Mesodermal cell (in vitro differentiated cells): ENCODE data around the gene RNASEL.
"Not testable (repeated sequence)": the region's sequence is repeated elsewhere in the genome, so short reads cannot be mapped to it uniquely, and the experiment has no call there.

Experiments used
- H3K27ac ChIP-seq: 2 replicates; pipeline ENCODE4 v1.7.0; 2013; ENCODE audit warnings: mild to moderate bottlenecking, low read depth, low read length, moderate library complexity; ENCODE audit not compliant: severe bottlenecking
- H3K36me3 ChIP-seq: 2 replicates; pipeline ENCODE4 v1.7.1; 2013; ENCODE audit warnings: mild to moderate bottlenecking, low read length, moderate library complexity; ENCODE audit not compliant: control insufficient read depth, insufficient read depth
- H3K4me1 ChIP-seq: one replicate; pipeline ENCODE4 v1.7.1; 2013; ENCODE audit warnings: mild to moderate bottlenecking, low read length; ENCODE audit not compliant: insufficient read depth, control insufficient read depth, poor library complexity, severe bottlenecking
- H3K4me3 ChIP-seq: 2 replicates; pipeline ENCODE4 v1.7.0; 2013; ENCODE audit warnings: low read length, control low read depth, mild to moderate bottlenecking; ENCODE audit not compliant: insufficient read depth, poor library complexity, severe bottlenecking; ENCODE audit errors: extremely low read depth
- H3K9me3 ChIP-seq: 2 replicates; pipeline ENCODE4 v1.7.1; 2013; ENCODE audit warnings: mild to moderate bottlenecking, low read length, moderate library complexity; ENCODE audit not compliant: control insufficient read depth
- WGBS, 2 experiments: methylation state at CpG; one replicate each; pipeline ENCODE4 v1.1.5; 2013; ENCODE audit warnings: missing lambda C conversion rate in 2 of 2; ENCODE audit not compliant: insufficient coverage in 2 of 2; 5-methylcytosine and 5-hydroxymethylcytosine counted together

RNASEL gene

DNA sequence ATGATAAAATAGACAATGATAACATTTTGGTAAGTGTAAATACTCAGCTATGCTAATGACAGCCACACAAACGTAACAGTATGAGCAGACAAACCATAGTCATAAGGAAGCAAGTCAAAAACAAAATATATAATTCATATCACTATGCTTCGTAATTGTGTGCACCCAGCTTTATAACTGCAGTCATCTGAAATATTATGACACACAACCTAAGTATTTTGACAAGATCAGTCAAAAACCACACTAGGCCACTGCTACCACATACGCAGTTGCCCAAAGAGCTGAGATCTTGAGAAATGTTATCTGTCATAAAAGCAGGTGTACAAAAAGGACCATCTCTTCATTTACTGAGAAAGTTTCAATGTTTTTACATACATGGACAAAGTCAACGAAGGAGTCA, 26.0 kb downstream of the RNASEL start:
- WGBS, 2 experiments = 88 to 94% methylated on average over 2 of the region's 4 CpGs
- H3K36me3 ChIP-seq = no peaks in the 10 kb centered on the region
- H3K27ac ChIP-seq = no peak overlapping the region
- no peak overlapping the region for H3K4me3 ChIP-seq
- no peaks in the 10 kb centered on the region for H3K4me1 ChIP-seq
- H3K9me3 ChIP-seq = no peaks in the 10 kb centered on the region

DNA sequence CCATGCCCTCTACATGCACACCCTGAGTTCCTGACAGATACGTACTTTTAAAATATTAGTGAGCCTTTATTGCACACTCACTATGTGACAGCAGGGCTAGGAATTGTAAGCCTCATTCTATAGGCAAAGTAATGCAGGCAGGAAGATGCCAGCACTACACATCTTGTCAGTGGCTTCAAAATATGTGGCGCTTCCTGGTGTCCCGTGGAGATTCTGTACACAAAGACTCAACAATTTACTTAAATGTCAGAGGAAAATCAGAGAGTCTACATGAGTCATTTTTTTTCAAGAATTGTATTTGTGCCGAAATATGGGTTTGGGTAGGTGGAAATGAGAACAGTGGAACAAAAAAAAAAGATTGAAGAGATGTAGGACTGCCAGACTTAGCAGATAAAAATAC, 27.6 kb downstream of the RNASEL start:
- no peak overlapping the region for H3K27ac ChIP-seq
- no peak overlapping the region for H3K4me3 ChIP-seq
- WGBS, 2 experiments = 85 to 100% methylated on average over 2 of the region's 4 CpGs
- H3K4me1 ChIP-seq = no peaks in the 10 kb centered on the region
- H3K9me3 ChIP-seq = no peaks in the 10 kb centered on the region
- no peaks in the 10 kb centered on the region for H3K36me3 ChIP-seq

DNA sequence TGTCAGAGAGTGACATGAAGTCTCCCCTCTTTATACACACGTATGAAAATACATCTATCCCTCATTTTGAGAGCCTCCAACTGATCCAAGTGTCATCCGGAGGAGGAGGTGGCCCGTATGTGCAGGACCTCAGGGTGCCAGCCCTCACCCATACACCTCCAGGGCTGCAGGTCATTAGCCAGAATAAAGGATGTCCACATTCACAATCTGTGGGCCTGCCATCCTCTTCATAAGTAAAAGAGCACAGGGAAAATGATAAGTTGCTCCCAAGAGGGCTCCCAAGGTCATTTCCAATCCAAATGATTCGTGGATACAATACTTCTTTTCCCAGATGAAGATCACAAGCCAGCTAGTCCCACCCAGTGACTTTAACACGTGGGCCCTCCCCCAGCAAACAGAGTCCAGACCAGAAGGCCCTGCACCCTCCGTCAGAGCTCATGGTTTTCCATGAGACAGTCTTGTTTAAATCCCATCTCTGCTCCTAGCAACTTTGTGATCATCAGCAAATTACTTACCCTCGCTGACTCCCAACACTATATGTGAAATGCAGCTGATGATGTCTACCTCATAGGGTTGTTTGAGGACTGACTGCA, 28.6 kb downstream of the RNASEL start:
- Histone ChIP-seq H3K4me3 (no peak overlapping the region), H3K9me3 (no peaks in the 10 kb centered on the region), H3K36me3 (no peaks in the 10 kb centered on the region), H3K27ac (no peak overlapping the region), H3K4me1 (no peaks in the 10 kb centered on the region)
- WGBS, 2 experiments = 86 to 100% methylated on average over 3 to 5 of the region's 7 CpGs

DNA sequence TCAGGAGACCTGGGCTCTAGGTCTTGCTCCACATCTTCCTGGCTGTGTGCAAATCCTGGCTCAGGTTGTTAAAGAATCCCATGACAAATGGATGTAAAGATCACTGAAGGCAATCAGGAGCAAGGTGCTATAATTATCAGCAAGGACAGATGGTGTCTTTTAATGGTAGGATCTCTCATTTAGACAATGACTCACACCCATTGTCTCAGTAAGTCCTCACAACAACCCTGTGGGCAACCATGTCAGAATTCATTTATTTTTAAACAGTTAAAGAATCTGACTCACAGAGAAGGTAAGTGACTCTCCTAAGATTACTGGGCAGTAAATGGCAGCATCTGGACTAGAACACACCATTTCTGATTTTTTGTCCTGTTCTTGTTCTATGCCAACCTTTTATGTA, 32.8 kb downstream of the RNASEL start:
- H3K27ac ChIP-seq = no peak overlapping the region
- no peaks in the 10 kb centered on the region for H3K4me1 ChIP-seq
- H3K36me3 ChIP-seq = no peaks in the 10 kb centered on the region
- peaks cover 3% of the 10 kb centered on the region for H3K9me3 ChIP-seq
- no peak overlapping the region for H3K4me3 ChIP-seq

DNA sequence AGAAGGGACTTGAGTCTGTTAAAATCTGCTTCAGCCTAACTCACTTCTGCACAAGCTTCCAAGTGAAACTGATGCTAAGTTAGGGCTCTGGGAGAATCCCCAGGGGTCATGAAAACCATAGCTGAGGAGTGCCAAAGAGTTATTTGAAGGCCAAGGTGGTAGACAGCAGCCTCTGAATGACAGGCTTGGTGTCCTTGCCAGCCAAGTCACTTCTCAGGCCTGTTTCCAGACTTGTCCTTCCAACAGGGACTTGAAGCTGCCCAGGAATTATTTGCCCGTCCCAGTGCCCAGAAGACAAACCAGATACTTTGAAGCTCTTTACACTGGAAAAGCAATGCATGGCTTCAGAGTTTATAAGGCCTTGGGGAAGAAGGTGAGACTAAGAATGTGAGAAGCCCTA, 33.6 kb downstream of the RNASEL start:
- 100% methylated on average over 1 of the region's 1 CpG for WGBS, 2 experiments
- no peaks in the 10 kb centered on the region for H3K36me3 ChIP-seq
- no peak overlapping the region for H3K4me3 ChIP-seq

DNA sequence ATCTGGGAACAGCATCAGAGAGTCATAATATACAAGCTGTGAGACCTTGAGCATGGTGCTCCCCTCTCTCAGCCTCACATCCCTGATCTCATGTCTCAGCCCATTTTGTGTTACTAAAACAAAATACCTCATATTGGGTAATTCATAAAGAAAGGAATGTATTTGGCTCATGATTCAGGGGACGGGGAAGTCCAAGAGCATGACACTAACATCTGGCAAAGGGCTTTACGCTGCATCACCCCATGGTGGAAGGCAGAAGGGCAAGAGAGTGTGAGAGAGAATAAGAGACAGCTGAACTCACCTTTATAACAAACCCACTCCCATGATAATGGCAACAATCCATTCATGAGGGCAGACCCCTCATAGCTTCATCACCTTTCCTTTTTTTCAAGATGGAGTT, 36.5 kb downstream of the RNASEL start:
- Histone ChIP-seq H3K4me1 (no peaks in the 10 kb centered on the region), H3K9me3 (peaks cover 3% of the 10 kb centered on the region), H3K36me3 (no peaks in the 10 kb centered on the region), H3K27ac (no peak overlapping the region), H3K4me3 (no peak overlapping the region)
- no CpG with 5 or more reads among the region's 2 CpGs for WGBS, 2 experiments

More for the DNA sequence above, 33.6 kb downstream of the RNASEL start:
- Histone ChIP-seq H3K27ac (no peak overlapping the region), H3K9me3 (peaks cover 3% of the 10 kb centered on the region), H3K4me1 (no peaks in the 10 kb centered on the region)

DNA sequence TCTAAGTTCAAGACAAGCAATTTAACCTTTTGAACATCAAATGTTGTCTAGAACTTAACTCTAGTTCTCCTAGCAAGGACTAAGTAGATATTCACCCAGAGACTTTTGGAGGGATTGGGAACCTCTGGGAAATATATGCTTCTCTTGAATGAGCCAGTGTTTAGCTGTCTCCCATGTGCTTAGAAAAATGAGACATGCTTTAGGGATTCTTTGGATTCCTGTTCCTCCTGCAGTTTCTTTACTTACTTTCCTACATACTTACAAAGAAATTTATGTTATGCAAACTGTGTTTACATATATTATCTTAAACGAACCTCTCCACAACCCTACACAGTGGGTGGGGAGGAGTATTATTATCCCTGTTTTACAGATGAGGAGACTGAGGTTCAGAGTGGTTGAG, 39.2 kb downstream of the RNASEL start:
- WGBS, 2 experiments = no CpG with 5 or more reads among the region's 1 CpG
- Histone ChIP-seq H3K27ac (no peak overlapping the region), H3K36me3 (no peaks in the 10 kb centered on the region), H3K4me3 (no peak overlapping the region), H3K9me3 (peaks cover 3% of the 10 kb centered on the region), H3K4me1 (no peaks in the 10 kb centered on the region)

DNA sequence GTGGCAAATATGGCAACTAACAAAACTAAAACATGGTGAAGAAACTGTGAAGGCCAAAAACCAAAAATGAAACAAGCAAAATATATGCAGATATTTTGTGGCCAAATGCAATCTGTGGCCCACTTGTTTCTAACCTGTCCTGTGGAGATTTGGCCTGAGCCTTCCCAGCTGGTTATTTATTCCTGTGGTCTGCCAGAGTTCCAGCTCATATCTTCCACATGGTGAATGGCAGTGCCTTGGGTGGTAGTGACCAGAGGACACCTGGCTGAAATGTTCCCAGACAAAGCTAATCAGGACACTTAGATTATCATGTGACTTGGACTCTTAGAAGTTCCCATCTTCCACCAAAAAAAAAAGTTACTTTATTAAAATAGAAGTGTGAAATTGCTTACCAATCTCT, 39.7 kb downstream of the RNASEL start:
- Histone ChIP-seq H3K9me3 (peaks cover 3% of the 10 kb centered on the region), H3K27ac (no peak overlapping the region)

DNA sequence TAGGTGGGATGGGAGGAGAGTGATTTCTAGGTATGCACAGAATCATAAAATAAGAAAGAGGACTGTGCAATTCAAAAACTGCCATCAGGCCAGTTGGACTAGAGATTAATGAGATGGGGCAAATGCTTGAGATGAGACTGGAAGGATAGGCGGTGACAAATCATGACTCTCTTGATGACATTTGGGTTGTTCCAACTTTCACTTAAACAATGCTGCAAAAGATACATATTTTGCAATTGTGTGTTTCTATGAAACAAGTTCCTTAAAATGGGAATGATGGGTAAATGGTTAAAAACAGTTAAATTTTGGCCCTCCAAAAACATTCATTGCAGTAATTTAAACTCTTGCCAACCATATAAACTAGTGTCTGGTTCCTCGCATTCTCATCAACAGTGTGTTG, 55.2 kb downstream of the RNASEL start:
- WGBS, 2 experiments = 89 to 100% methylated on average over 1 of the region's 2 CpGs

More for the DNA sequence above, 39.7 kb downstream of the RNASEL start:
- Histone ChIP-seq H3K4me1 (no peaks in the 10 kb centered on the region), H3K36me3 (no peaks in the 10 kb centered on the region), H3K4me3 (no peak overlapping the region)

DNA sequence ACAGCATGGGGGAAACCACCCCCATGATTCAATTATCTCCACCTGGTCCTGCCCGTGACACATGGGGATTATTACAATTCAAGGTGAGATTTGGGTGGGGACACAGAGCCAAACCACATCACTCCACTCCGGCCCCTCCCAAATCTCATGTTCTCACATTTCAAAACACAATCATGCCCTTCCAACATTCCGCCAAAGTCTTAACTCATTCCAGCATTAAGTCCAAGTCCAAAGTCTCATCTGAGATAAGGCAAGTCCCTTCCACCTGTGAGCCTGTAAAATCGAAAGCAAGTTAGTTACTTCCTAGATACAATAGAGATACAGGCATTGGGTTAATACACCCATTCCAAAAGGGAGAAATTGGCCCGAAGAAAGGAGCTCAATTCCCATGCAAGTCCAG, 60.9 kb downstream of the RNASEL start:
- H3K9me3 ChIP-seq, H3K4me3 ChIP-seq, H3K27ac ChIP-seq, H3K36me3 ChIP-seq, H3K4me1 ChIP-seq: not testable (repeated sequence)
- 89% methylated on average over 4 of the region's 5 CpGs; no CpG with 5 or more reads in 1 of the 2 experiments for WGBS, 2 experiments

More for the DNA sequence above, 55.2 kb downstream of the RNASEL start:
- no peaks in the 10 kb centered on the region for H3K9me3 ChIP-seq
- H3K36me3 ChIP-seq = no peaks in the 10 kb centered on the region
- H3K4me3 ChIP-seq = no peak overlapping the region
- no peak overlapping the region for H3K27ac ChIP-seq
- H3K4me1 ChIP-seq = no peaks in the 10 kb centered on the region

DNA sequence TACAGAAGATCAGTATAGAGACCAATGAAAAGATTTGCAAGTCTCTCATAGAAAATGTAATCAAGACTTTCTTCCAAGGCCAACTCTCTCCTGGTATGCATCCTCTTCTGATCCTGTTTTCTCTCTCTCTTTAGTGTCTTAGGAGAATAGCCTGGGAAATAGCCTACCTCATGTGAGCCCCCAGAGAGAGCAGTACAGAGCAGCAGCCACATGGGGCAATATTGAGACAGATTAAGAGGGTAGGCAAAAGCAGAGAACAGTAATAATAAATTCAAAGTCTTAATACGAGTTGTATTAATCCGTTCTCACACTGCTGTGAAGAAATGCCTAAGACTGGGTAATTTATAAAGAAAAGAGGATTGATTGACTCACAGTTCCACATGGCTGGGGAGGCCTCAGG, 61.4 kb downstream of the RNASEL start:
- 85 to 94% methylated on average over 2 of the region's 2 CpGs for WGBS, 2 experiments
- H3K4me1 ChIP-seq = no peaks in the 10 kb centered on the region
- no peaks in the 10 kb centered on the region for H3K9me3 ChIP-seq
- no peak overlapping the region for H3K27ac ChIP-seq
- H3K4me3 ChIP-seq = no peak overlapping the region
- no peaks in the 10 kb centered on the region for H3K36me3 ChIP-seq
